Measurements from ENCODE around the gene CHST13. TPM values are rescaled to one million over a fixed set of nuclear protein-coding genes. Genes with fewer than 3 reads are reported as not detected.

The CHST13 gene
- total RNA-seq, 1 donor, result 1.5 TPM

GRCh38 chr3:126537116-126537729, 13.3 kb downstream of the CHST13 start:
- H3K4me3 ChIP-seq (ENCODE audit: low read length), result no peak overlapping the region

GRCh38 chr3:126537730-126538281, 13.9 kb downstream of the CHST13 start:
- no peaks in the 10 kb centered on the region for H3K9me3 ChIP-seq (ENCODE audit: low read depth, low read length)
- H3K27me3 ChIP-seq (ENCODE audit: insufficient read depth, low read length), result no peaks in the 10 kb centered on the region
- H3K4me1 ChIP-seq (ENCODE audit: insufficient read depth, low read length), result peaks cover 28% of the 10 kb centered on the region
- H3K4me3 ChIP-seq (ENCODE audit: low read length), result no peak overlapping the region

More at GRCh38 chr3:126537116-126537729, 13.3 kb downstream of the CHST13 start:
- Histone ChIP-seq H3K4me1 (ENCODE audit: insufficient read depth, low read length) (peaks cover 28% of the 10 kb centered on the region), H3K9me3 (ENCODE audit: low read depth, low read length) (no peaks in the 10 kb centered on the region), H3K27me3 (ENCODE audit: insufficient read depth, low read length) (no peaks in the 10 kb centered on the region)

GRCh38 chr3:126538316-126538715, 14.4 kb downstream of the CHST13 start:
- Histone ChIP-seq H3K9me3 (ENCODE audit: low read depth, low read length) (no peaks in the 10 kb centered on the region), H3K27me3 (ENCODE audit: insufficient read depth, low read length) (no peaks in the 10 kb centered on the region)

DNA sequence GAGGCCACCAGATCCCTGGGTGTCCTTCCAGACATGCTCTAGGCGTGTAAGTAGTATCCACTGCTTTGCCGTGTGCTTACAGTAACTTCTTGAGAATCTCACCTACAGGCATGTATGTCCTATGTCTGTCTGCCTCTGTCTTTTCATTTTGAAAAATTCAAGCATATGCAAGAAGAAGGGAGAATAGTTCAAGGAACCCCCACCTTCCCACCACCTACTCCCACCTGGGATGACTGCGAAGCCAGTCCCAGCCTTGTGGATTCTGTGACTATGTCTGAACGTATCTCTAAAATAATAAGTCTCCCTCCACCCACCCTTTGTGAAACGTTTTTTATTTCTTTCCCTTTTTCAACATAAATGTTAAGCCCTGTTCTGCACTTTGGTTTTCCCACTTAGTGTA, 15.0 kb downstream of the CHST13 start:
- H3K4me3 ChIP-seq (ENCODE audit: low read length), result no peak overlapping the region
- H3K27me3 ChIP-seq (ENCODE audit: insufficient read depth, low read length), result no peaks in the 10 kb centered on the region
- no peaks in the 10 kb centered on the region for H3K9me3 ChIP-seq (ENCODE audit: low read depth, low read length)
- H3K4me1 ChIP-seq (ENCODE audit: insufficient read depth, low read length), result peaks cover 19% of the 10 kb centered on the region

More at GRCh38 chr3:126538316-126538715, 14.4 kb downstream of the CHST13 start:
- Histone ChIP-seq H3K4me3 (ENCODE audit: low read length) (no peak overlapping the region), H3K4me1 (ENCODE audit: insufficient read depth, low read length) (peaks cover 25% of the 10 kb centered on the region)

- H3K4me3 ChIP-seq (ENCODE audit: low read length), result no peak overlapping the region
- H3K27me3 ChIP-seq (ENCODE audit: insufficient read depth, low read length), result no peaks in the 10 kb centered on the region
- H3K9me3 ChIP-seq (ENCODE audit: low read depth, low read length), result no peaks in the 10 kb centered on the region
- peaks cover 18% of the 10 kb centered on the region for H3K4me1 ChIP-seq (ENCODE audit: insufficient read depth, low read length)
These were observed 15.7 kb downstream of the CHST13 start for GRCh38 chr3:126539558-126540250.

DNA sequence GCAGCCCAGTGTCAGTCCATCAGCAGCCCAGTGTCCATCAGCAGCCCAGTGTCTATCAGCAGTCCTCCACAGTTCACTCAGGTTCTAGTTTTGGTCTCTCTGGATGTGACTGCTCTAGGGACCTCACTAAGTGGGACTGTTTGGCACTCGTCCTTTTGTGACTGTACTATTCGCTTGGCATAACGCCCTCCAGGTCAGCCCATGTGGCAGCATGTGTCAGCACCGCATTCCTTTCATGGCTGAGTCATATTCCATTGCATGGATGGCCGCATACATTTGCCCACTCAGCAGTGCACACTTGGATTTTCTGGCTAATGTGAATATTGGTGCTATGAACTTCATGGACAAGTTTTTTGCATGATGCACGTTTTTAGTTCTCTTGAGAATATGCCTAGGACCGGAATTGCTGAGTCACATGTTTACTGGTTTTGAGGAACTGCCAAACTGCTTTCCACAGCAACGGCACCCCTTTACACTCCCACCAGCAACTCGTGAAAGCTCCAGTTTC, 16.4 kb downstream of the CHST13 start:
- Histone ChIP-seq H3K4me3 (ENCODE audit: low read length) (no peak overlapping the region), H3K9me3 (ENCODE audit: low read depth, low read length) (no peaks in the 10 kb centered on the region), H3K27me3 (ENCODE audit: insufficient read depth, low read length) (no peaks in the 10 kb centered on the region), H3K4me1 (ENCODE audit: insufficient read depth, low read length) (peaks cover 18% of the 10 kb centered on the region)

GRCh38 chr3:126540951-126541627, 17.1 kb downstream of the CHST13 start:
- no peaks in the 10 kb centered on the region for H3K9me3 ChIP-seq (ENCODE audit: low read depth, low read length)
- H3K27me3 ChIP-seq (ENCODE audit: insufficient read depth, low read length), result no peaks in the 10 kb centered on the region
- peaks cover 18% of the 10 kb centered on the region for H3K4me1 ChIP-seq (ENCODE audit: insufficient read depth, low read length)
- no peak overlapping the region for H3K4me3 ChIP-seq (ENCODE audit: low read length)

- H3K27me3 ChIP-seq (ENCODE audit: insufficient read depth, low read length), result no peaks in the 10 kb centered on the region
- no peak overlapping the region for H3K4me3 ChIP-seq (ENCODE audit: low read length)
- H3K4me1 ChIP-seq (ENCODE audit: insufficient read depth, low read length), result peaks cover 18% of the 10 kb centered on the region
- no peaks in the 10 kb centered on the region for H3K9me3 ChIP-seq (ENCODE audit: low read depth, low read length)
These were observed 17.8 kb downstream of the CHST13 start for GRCh38 chr3:126541628-126542339.

DNA sequence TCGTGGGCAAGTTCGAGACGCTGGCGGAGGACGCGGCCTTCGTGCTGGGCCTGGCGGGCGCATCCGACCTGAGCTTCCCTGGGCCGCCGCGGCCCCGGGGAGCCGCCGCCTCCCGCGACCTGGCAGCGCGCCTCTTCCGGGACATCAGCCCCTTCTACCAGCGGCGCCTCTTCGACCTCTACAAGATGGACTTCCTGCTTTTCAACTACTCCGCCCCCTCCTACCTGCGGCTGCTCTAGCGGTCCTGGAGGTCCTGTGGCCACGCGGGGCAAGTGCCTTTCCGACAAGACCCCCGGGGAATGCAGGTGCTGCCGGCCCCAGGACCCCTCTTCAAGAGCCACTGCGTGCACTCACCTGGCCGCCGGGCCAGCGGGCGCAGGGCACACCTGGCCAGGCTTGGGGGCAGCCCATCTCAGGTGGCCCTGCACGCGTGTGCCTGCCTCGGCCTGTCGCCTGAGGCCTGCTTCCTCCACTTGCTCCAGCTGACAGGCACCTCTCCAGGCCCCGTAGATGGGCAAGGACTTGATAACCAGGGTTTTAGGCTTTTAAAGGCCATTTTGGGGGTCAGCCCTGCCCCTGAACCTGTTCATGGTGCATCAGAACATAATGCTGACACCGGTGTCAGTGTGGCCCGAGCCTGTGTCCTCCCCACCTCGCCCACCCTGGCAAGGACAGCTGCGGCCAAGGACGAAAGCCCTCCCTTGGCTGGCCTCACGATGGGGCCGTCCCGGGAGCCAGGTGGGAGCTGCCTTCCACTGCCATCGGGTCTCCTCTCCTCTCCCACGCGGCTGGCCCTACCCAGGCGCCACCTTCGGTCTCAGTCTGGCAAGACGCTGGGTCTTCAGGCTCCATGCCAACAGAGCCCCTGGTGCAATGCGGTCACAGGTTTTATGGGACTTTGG, 18.6 kb downstream of the CHST13 start:
- Histone ChIP-seq H3K4me1 (ENCODE audit: insufficient read depth, low read length) (peaks cover 18% of the 10 kb centered on the region), H3K27me3 (ENCODE audit: insufficient read depth, low read length) (no peaks in the 10 kb centered on the region), H3K9me3 (ENCODE audit: low read depth, low read length) (no peaks in the 10 kb centered on the region), H3K4me3 (ENCODE audit: low read length) (no peak overlapping the region)

GRCh38 chr3:126543457-126544061, 19.6 kb downstream of the CHST13 start:
- no peaks in the 10 kb centered on the region for H3K27me3 ChIP-seq (ENCODE audit: insufficient read depth, low read length)
- H3K4me3 ChIP-seq (ENCODE audit: low read length), result no peak overlapping the region
- H3K9me3 ChIP-seq (ENCODE audit: low read depth, low read length), result no peaks in the 10 kb centered on the region
- H3K4me1 ChIP-seq (ENCODE audit: insufficient read depth, low read length), result peaks cover 18% of the 10 kb centered on the region

GRCh38 chr3:126544596-126545281, 20.8 kb downstream of the CHST13 start:
- no peaks in the 10 kb centered on the region for H3K9me3 ChIP-seq (ENCODE audit: low read depth, low read length)
- no peaks in the 10 kb centered on the region for H3K27me3 ChIP-seq (ENCODE audit: insufficient read depth, low read length)
- H3K4me3 ChIP-seq (ENCODE audit: low read length), result no peak overlapping the region
- H3K4me1 ChIP-seq (ENCODE audit: insufficient read depth, low read length), result peaks cover 17% of the 10 kb centered on the region

DNA sequence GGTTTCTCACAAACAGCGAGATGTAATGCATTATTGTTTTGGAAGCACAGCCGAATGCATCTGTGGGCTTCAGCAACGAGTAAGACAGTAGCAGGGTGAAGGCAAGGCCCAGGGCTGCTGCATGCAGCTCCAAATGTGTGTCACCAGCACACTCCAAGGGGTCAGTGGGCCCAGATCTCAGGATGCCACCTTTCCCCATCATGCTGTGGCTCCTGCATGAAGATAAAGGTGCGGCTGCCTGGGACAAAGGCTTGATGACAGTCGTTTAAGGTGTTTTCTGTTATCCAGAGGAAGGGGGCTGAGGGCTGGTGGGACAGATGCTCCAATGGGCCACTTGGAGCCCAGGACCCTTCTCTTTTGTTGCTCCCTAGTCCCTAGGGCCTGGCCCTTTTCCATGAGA, 21.6 kb downstream of the CHST13 start:
- no peak overlapping the region for H3K4me3 ChIP-seq (ENCODE audit: low read length)
- H3K9me3 ChIP-seq (ENCODE audit: low read depth, low read length), result no peaks in the 10 kb centered on the region
- H3K4me1 ChIP-seq (ENCODE audit: insufficient read depth, low read length), result peaks cover 9% of the 10 kb centered on the region
- H3K27me3 ChIP-seq (ENCODE audit: insufficient read depth, low read length), result no peaks in the 10 kb centered on the region

DNA sequence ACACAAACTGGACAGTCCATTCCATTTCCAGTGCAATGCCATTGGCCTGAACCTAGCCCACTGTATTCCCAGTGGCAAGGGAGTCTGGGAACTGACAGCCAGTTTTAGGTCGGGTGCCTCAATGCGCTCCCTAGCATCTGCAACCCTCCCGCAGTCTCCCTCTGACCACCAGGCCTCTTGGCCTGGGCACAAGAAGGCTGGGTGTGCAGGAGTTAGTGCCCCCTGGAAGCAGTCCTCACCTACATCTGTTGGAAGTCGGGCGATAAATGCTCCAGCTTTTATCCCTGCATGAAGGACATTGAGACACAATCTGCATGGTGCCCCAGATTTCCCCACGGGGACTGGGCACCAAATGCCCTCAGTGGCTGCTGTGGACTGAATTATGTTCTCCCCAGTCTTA, 22.1 kb downstream of the CHST13 start:
- peaks cover 4% of the 10 kb centered on the region for H3K4me1 ChIP-seq (ENCODE audit: insufficient read depth, low read length)
- H3K27me3 ChIP-seq (ENCODE audit: insufficient read depth, low read length), result no peaks in the 10 kb centered on the region
- H3K9me3 ChIP-seq (ENCODE audit: low read depth, low read length), result no peaks in the 10 kb centered on the region
- no peak overlapping the region for H3K4me3 ChIP-seq (ENCODE audit: low read length)
